Stimulated activated CD4-positive, alpha-beta T cell treated with anti-CD3 and anti-CD28 coated beads, Interleukin-4, amount 100 ng/mL, for 4 hours (primary cell): Measurements from ENCODE around the gene LRRC42.
A peak's percentile ranks its signal among the peaks of the same experiment; 100 is the strongest.

Experiments
- DNase-seq, 2 experiments: peaks; one replicate each; pipeline ENCODE4 v3.0.0-alpha.2; 2020

Gene LRRC42

GRCh38 chr1:53946252-53947171 is at the start of gene LRRC42:
TSS of gene LRRC42 (plus strand) at chr1:53946350. CDS start at chr1:53952000, 5,650 bp downstream.
- peak in 1 of 2 experiments; percentile 63 for DNase-seq

- DNase-seq, result no peak
Measured at GRCh38 chr1:53896635-53897229, 49.4 kb upstream of the LRRC42 start.

- DNase-seq, result no peak
Measured at GRCh38 chr1:53899206-53899628, 46.9 kb upstream of the LRRC42 start.

DNA sequence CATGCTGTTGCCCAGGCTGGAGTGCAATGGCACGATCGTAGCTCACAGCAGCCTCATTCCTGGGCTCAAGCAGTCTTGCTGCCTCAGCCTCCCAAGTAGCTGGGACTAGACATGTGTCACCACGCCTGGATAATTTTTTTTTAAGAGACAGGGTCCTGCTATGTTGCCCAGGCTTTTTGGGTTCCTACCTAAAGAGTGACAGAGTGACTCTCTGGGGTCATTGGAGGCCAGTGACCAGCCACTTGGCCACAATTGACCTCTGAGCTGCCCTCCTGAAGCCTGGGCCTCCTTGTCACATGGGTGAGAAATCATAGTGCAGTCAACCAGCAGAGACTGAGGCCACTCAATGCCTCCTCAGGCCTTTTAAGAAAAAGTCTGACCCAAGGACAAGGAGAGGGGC is 46.4 kb upstream of the LRRC42 start:
- DNase-seq, result no peak

DNA sequence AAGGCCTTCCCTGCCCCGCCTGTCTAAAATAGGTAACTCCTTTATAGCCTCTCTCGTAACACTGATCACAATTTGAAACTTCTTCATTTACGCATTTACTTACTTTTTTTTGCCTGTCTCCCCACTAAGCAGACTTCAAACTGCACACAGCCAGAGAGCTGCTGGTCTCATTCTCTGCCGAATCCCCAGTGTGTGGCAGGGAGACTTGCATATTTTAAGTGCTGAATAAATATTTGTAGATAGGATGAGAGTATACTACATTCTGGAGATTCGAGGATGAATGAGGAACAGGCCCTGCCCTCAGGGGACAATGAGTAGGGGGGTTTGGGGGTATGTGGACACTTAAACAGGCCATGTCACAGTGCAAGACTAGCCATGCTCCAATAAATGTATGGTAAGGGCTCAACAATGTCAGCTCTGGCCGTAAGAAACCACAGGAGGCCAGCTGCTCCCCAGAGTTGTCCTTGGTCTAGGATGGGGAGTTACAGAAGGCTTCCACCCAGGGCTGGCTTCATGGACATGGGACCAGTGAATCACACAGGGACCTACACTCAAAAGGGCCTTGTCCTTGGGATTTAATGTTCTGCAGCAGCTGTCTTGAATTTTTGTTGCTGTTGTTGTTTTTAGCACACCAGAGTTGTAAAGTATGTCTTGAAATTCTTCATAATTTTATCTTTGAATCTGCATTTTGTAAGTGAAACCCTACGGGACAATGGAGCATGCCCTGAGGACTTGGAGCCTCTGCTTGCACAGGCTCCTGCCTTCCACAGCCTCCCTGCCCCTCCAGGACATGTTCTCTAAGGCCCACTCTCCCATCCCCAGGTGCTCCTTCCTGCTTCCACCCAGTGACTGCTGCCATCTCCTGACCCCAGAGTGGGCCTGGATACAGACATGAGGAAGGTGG is 43.7 kb upstream of the LRRC42 start:
- DNase-seq, result no peak

GRCh38 chr1:53905509-53905908 is 40.6 kb upstream of the LRRC42 start:
- DNase-seq, result no peak

- DNase-seq, result no peak
Measured at GRCh38 chr1:53906121-53906520, 40.0 kb upstream of the LRRC42 start.

DNA sequence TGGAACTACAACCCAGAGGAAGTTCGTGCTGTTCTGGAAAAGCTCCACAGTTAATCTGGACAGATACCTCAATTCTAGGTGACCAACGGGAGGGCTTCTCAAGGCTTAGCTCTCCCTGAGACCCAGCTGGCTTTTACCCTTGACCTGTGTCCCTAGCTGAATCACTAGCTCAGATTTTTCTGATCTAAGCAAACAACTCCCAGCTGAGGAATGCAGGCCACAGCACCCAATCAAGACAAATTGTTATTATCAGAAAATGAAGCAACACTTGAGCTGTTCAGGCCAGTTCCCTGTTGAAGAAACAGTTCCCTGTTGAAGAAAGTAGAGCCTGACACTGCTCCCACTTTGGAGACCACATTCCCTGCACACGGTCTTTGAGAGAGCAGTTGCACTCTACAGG is 36.2 kb upstream of the LRRC42 start:
- DNase-seq, result no peak

DNA sequence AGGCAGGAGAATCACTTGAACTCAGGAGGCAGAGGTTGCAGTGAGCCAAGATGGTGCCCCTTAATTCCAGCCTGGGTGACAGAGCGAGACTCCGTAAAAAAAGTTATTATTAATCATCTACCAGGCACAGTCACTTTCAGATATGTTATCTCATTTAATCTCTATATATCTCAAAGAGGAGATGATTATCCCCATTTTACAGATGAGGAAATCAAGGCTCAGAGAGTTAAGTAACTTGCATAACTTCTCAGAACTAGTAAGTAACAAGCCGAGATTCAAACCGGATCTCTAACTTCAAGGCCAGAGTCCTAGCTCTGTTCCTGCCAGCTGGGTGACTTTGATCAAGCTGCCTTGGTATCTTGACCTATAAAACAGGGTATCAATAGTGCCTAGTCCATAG is 34.7 kb upstream of the LRRC42 start:
- DNase-seq, result no peak

GRCh38 chr1:53913352-53914033 is 32.7 kb upstream of the LRRC42 start:
- DNase-seq, result no peak

DNA sequence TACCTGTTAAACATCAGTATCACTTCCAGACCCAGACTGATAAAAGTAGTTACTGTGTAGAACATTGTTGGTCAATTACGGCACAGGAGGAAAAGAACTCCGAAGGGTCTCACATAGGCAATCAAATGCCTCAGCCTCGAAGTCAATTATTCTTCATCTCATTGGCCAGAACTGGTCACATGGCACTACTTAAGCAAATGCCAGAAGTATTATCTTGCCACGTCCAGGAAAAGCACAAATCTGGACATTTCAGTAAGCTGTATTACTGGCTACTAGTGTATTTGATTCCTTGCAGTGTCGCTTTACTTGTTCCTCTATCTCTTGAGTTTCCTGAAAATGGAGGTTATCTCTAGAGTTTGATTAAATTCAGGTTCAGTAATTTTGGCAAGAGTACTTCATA is 27.8 kb upstream of the LRRC42 start:
- no peak for DNase-seq

GRCh38 chr1:53919675-53920066 is 26.5 kb upstream of the LRRC42 start:
- DNase-seq, result no peak

DNA sequence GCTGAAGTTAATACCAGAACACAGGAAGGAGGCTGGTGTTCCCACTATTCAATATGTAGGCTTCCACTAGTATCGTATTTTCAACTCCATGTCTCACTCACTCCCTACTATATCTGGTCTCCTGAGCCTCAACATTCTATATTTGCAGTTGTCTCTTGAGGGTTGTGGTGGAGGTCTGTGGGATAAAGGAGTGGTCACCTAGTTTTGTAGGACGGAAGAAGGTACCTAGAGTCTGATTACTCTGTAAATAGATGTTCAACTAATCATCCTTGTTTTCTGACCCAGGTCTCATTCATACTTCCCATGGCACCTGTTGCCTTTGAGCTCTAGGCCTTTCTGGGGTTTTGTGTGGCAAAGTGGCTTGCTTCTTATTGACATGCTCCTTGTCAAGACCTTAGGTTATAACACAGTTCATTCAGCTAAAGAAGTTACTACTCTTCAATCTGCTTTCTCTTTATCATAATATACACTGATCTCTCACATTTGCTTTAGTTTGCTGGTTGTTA is 18.7 kb upstream of the LRRC42 start:
- no peak for DNase-seq

- DNase-seq, result no peak
Measured at GRCh38 chr1:53929246-53929960, 16.7 kb upstream of the LRRC42 start.

DNA sequence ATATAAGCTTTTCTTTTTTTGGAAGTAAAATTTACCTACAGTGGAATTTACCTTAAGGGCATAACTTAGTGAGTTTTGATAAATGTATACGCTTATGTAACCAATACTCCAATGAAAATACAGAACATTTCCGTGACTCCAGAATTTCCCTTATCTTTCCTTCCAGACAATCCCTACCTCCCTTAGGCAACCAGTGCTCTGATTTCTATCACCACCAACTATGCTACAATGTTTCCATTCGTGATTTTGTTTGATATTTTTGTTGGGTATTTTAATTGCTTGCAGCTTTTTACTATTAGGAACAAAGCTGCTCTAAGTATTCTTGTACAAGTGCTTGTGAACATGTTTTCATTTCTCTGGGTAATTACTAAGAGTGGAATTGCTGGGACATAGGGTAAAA is 15.2 kb upstream of the LRRC42 start:
- DNase-seq, result no peak

DNA sequence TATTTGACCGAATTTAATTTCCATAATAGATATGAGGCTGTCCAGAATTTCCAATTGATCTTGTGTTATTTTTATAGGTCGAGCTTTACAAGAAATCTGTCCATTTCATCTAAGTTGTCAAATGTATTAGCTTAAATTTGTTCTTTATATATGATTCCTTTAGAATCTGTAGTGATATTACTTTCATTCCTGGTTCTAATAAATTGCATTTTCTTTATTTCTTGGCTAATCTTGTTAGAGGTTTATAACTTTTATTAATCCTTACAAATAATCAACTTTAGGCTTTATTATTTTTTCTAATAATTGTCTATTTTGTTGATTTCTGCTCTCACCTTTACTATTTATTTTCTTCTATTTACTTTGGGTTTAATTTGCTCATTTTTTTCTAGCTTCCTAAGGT is 14.6 kb upstream of the LRRC42 start:
- no peak for DNase-seq

- no peak for DNase-seq
Measured at GRCh38 chr1:53934170-53934765, 11.9 kb upstream of the LRRC42 start.

GRCh38 chr1:53936430-53936829 is 9.7 kb upstream of the LRRC42 start:
- no peak for DNase-seq

DNA sequence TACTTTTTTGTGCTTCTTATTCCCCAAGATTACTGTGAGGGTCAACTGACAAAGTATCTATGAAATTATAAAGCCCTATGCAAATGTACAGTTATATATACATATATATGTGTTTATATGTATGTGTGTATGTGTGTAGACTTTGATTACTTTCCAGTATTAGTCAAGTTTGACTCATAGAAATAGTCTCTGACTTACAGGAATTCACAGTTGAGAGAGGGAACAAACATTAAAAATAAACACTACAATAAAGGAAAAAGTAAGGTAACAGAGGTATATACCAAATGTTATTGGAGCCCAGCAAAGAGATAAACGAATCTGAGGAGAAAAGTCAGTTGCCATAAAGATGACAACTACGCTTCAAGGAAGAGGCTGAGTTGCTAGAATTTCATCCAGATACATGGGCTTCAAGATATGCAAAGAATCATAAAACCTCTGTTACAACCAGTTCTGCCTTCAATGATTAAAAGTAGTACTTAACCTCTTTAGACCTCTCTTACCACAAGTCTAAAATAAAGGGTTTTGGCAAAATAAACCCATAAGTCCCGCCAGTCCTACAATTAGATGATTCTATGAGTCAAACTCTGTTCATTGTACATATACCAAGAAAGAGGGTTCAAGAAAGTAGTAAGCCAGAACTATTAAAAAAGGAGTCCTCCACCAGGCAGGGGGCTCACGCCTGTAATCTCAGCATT is 7.9 kb upstream of the LRRC42 start:
- DNase-seq, result no peak

DNA sequence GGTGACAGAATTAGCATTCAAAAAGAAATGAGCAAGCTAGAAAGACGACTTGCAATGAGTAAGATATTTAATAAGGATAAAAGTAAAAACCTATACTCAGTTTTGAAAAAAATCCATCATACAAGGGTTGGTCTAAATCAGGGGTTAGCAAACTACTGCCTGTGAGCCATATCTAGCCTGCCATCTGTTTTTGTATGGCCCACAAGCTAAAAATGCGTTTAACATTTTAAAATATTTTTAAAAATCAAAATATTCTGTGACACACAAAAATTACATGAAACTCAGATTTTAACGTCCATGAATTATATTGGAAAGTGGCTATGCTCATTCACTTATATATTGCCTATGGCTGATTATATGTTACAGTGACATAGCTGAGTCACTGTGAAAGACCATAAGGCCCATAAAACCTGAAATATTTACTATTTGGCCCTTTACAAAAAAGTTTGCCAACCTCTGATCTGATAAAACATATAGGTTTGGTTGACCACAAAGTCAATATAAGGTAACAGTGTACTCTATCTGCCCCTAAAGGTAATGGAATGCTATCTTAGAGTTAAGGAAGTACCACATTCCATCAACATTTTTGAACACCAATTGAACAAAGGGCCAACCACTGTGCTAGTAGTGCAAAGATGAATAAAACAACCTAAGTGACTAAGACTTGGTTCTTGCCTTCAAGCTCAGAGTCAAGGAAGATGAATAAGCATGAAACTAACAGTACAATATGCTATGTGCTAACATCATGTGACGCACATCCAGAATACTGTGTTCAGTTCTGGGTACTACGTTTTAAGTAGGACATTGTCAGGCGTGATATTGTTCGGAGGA is 3.8 kb upstream of the LRRC42 start:
- no peak for DNase-seq
